Uterus (tissue), 4 donors: Measurements from ENCODE around the gene DCC. TPM values are rescaled to one million over a fixed set of nuclear protein-coding genes. Genes with fewer than 3 reads are reported as not detected.

Experiments
- DNase-seq, 2 donors: peaks; one replicate each; pipeline ENCODE4 v3.0.0-alpha.2; 2019 to 2020
- H3K27ac ChIP-seq, 2 donors: fragments of 200-600 bp; sonication (generic); 1 replicate in 1 of 2; 2 replicates in 1 of 2; pipeline ENCODE4 v1.5.1; 2016 to 2018
- H3K27me3 ChIP-seq, 2 donors: fragments of 200-600 bp; sonication (generic); one replicate each; pipeline ENCODE4 v1.5.1; 2018 to 2019; ENCODE audit warnings: control low read depth in 1 of 2
- H3K36me3 ChIP-seq, 2 donors: fragments of 200-600 bp; sonication (generic); one replicate each; pipeline ENCODE4 v1.5.1; 2019; ENCODE audit warnings: control low read depth in 1 of 2
- H3K4me1 ChIP-seq, 2 donors: fragments of 200-600 bp; sonication (generic); one replicate each; pipeline ENCODE4 v1.5.1; 2018 to 2019; ENCODE audit warnings: control low read depth in 1 of 2
- H3K4me3 ChIP-seq, 2 donors: fragments of 200-600 bp; sonication (generic); 1 replicate in 1 of 2; 2 replicates in 1 of 2; pipeline ENCODE4 v1.5.1; 2018 to 2019; ENCODE audit warnings: mild to moderate bottlenecking in 1 of 2
- H3K9me3 ChIP-seq, 2 donors: fragments of 200-600 bp; sonication (generic); one replicate each; pipeline ENCODE4 v1.5.1; 2019; ENCODE audit warnings: control low read depth in 1 of 2
- POLR2A ChIP-seq, 2 donors: fragments of 450-650 bp; IDR thresholded peaks; one replicate each; pipeline ENCODE4 v1.6.1; 2016; ENCODE audit warnings: antibody characterized with exemption in 2 of 2, mild to moderate bottlenecking in 1 of 2, moderate library complexity in 1 of 2
- intact Hi-C: fragments of 100-400 bp; cut with DNase I; formaldehyde crosslinking; loops from one replicate; pipeline ENCODE4 v1.15.1; 2023; ENCODE audit warnings: low total_unique reads
- total RNA-seq, 4 donors: library from RNA; depleted of rRNA in 3 of 4; stranded (reverse); fragments of >200 nt in 3 of 4; gene quantifications; one replicate each; pipeline versions ENCODE4 v1.1.0 to v1.2.4, GENCODE V29; 2014 to 2023
- TF ChIP-seq, protein P1 (sequence below), 4 experiments: fragments of 200-600 bp in 2 of 4; fragments of 450-650 bp in 2 of 4; sonication (generic) in 2 of 4; IDR thresholded peaks; one replicate each; pipeline ENCODE4 v1.5.1; 2016 to 2019; ENCODE audit warnings: antibody characterized with exemption in 4 of 4, mild to moderate bottlenecking in 2 of 4, moderate library complexity in 1 of 4
- donor health status: DM: yes; HTN: yes; CAD: no.

The DCC gene
- total RNA-seq, 4 donors from 2014 or later = 0.40 to 3.2 TPM; not detected in 2

DNA sequence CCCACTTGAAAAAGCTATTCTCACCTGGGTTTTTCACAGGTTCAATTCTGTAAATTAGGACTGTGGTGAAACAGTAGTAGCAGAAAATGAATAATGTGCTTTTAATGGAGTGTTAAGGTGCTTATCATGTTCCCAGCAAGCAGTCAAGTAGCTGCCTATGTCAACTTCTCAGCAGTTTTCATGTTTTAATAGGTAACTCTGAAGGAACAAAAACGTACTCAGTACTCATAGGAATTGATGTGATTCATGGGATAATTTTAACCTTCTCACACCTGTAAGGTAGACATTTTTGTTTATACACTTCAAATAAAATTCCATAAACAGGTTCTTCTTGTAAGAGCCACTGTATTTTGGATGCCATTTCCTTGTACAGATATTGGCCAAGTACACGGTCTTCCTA lies 1082.9 kb downstream of the DCC start:
- intact Hi-C loops = no loop called here
- Histone ChIP-seq H3K27me3 (no peaks in the 10 kb centered on the region), H3K4me1 (no peaks in the 10 kb centered on the region), H3K4me3 (no peak overlapping the region), H3K9me3 (no peaks in the 10 kb centered on the region), H3K36me3 (no peaks in the 10 kb centered on the region), H3K27ac (no peak overlapping the region)
- DNase-seq = no peak
- TF ChIP-seq, protein P1, sequence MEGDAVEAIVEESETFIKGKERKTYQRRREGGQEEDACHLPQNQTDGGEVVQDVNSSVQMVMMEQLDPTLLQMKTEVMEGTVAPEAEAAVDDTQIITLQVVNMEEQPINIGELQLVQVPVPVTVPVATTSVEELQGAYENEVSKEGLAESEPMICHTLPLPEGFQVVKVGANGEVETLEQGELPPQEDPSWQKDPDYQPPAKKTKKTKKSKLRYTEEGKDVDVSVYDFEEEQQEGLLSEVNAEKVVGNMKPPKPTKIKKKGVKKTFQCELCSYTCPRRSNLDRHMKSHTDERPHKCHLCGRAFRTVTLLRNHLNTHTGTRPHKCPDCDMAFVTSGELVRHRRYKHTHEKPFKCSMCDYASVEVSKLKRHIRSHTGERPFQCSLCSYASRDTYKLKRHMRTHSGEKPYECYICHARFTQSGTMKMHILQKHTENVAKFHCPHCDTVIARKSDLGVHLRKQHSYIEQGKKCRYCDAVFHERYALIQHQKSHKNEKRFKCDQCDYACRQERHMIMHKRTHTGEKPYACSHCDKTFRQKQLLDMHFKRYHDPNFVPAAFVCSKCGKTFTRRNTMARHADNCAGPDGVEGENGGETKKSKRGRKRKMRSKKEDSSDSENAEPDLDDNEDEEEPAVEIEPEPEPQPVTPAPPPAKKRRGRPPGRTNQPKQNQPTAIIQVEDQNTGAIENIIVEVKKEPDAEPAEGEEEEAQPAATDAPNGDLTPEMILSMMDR (IDR thresholded peaks at IDR 0.05) = no peak
- TF ChIP-seq POLR2A (IDR thresholded peaks at IDR 0.05) = no peak

GRCh38 chr18:53426666-53427184 lies 1086.7 kb downstream of the DCC start:
- TF ChIP-seq, protein P1 (IDR thresholded peaks at IDR 0.05) = no peak
- TF ChIP-seq POLR2A (IDR thresholded peaks at IDR 0.05) = no peak
- DNase-seq = no peak
- Histone ChIP-seq H3K36me3 (no peaks in the 10 kb centered on the region), H3K27me3 (no peaks in the 10 kb centered on the region), H3K4me1 (no peaks in the 10 kb centered on the region), H3K9me3 (no peaks in the 10 kb centered on the region), H3K4me3 (no peak overlapping the region), H3K27ac (no peak overlapping the region)
- intact Hi-C loops = no loop called here

- Histone ChIP-seq H3K36me3 (no peaks in the 10 kb centered on the region), H3K4me3 (no peak overlapping the region), H3K9me3 (no peaks in the 10 kb centered on the region), H3K27ac (no peak overlapping the region), H3K4me1 (no peaks in the 10 kb centered on the region), H3K27me3 (no peaks in the 10 kb centered on the region)
- intact Hi-C loops = no loop called here
- no peak for DNase-seq
- no peak for TF ChIP-seq POLR2A (IDR thresholded peaks at IDR 0.05)
- TF ChIP-seq, protein P1 (IDR thresholded peaks at IDR 0.05) = no peak
Observed at GRCh38 chr18:53441761-53442414, 1101.9 kb downstream of the DCC start.

DNA sequence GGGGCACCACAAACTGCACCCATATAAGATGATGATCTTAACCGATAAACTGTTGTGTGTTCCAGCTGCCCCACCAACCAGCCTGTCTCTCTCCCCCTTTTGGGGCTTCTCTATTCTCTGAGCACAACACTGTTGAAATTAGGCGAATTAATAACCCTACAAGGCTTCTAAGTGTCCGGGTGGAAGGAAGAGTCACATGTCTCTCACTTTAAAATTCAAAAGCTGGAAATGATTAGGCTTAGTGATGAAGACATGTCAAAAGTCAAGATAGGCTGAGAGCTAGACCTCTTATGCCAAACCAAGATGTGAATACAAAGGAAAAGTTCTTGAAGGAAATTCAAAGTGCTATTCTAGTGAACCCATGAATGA lies 1102.4 kb downstream of the DCC start:
- H3K36me3 ChIP-seq = no peaks in the 10 kb centered on the region
- no peaks in the 10 kb centered on the region for H3K27me3 ChIP-seq
- no peak overlapping the region for H3K27ac ChIP-seq
- H3K9me3 ChIP-seq = no peaks in the 10 kb centered on the region
- no peak overlapping the region for H3K4me3 ChIP-seq
- H3K4me1 ChIP-seq = no peaks in the 10 kb centered on the region
- intact Hi-C loops = no loop called here
- DNase-seq = no peak
- no peak for TF ChIP-seq POLR2A (IDR thresholded peaks at IDR 0.05)
- TF ChIP-seq, protein P1 (IDR thresholded peaks at IDR 0.05) = no peak

DNA sequence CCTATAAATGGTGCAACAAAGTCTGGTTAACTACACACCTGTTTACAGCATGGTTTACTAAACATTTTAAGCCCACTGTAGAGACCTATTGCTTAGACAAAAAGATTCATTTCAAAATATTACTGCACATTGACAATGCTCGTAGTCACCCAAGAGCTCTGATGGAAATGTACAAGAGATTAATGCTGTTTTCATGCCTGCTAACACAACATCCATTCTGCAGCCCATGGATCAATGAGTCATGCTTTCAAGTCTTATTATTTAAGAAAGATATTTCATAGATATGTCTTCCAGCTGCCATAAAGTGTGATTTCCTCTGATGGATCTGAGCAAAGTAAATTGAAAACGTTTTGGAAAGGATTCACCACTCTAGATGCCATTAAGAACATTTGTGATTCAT lies 1103.3 kb downstream of the DCC start:
- Histone ChIP-seq H3K27ac (no peak overlapping the region), H3K4me3 (no peak overlapping the region), H3K36me3 (no peaks in the 10 kb centered on the region), H3K9me3 (no peaks in the 10 kb centered on the region), H3K4me1 (no peaks in the 10 kb centered on the region), H3K27me3 (no peaks in the 10 kb centered on the region)
- intact Hi-C loops = no loop called here
- DNase-seq = no peak
- TF ChIP-seq POLR2A (IDR thresholded peaks at IDR 0.05) = no peak
- TF ChIP-seq, protein P1 (IDR thresholded peaks at IDR 0.05) = no peak
